Rectal smooth muscle tissue (tissue), 1 donor: ENCODE results near the gene RIPOR3.
"Not testable (repeated sequence)": the region's sequence is repeated elsewhere in the genome, so short reads cannot be mapped to it uniquely, and the experiment has no call there.

Experiments used
- H3K27ac ChIP-seq: one replicate; pipeline ENCODE4 v1.7.0; 2013; ENCODE audit warnings: low read depth, low read length, inconsistent platforms
- H3K27me3 ChIP-seq: one replicate; pipeline ENCODE4 v1.7.0; 2013; ENCODE audit warnings: low read length; ENCODE audit not compliant: control insufficient read depth, insufficient read depth
- H3K36me3 ChIP-seq: one replicate; pipeline ENCODE4 v1.7.0; 2013; ENCODE audit warnings: low read length; ENCODE audit not compliant: control insufficient read depth, insufficient read depth
- H3K4me1 ChIP-seq: one replicate; pipeline ENCODE4 v1.7.0; 2013; ENCODE audit warnings: low read length; ENCODE audit not compliant: control insufficient read depth, insufficient read depth
- H3K4me3 ChIP-seq: one replicate; pipeline ENCODE4 v1.7.0; 2013; ENCODE audit warnings: low read length
- H3K9ac ChIP-seq: one replicate; pipeline ENCODE4 v1.7.0; 2013; ENCODE audit warnings: low read length

Gene RIPOR3

GRCh38 chr20:50708845-50709635 is 17.7 kb upstream of the RIPOR3 start:
- no peaks in the 10 kb centered on the region for H3K4me1 ChIP-seq
- H3K27me3 ChIP-seq = no peaks in the 10 kb centered on the region
- H3K9ac ChIP-seq = no peak overlapping the region
- H3K27ac ChIP-seq = no peak overlapping the region
- H3K4me3 ChIP-seq = no peak overlapping the region
- no peaks in the 10 kb centered on the region for H3K36me3 ChIP-seq

DNA sequence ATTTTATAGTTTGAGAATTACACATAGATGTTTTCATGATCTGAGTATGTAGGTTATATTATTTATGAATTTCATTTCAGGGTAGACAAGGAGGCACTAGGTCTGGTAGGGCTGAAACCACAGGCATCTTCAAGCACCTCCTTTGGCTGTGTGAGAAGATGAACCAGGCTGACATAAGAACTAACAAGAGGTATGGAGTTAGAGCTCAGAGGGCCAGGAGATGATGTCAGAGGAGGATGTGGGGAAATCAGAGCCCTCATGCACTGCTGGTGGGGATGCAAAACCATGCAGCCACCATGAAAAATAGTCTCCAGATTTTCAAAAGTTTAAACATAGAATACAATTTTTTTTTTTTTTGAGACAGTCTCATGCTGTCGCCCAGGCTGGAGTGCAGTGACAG is 13.6 kb upstream of the RIPOR3 start:
- no peak overlapping the region for H3K4me3 ChIP-seq
- H3K9ac ChIP-seq = no peak overlapping the region
- no peaks in the 10 kb centered on the region for H3K4me1 ChIP-seq
- H3K36me3 ChIP-seq = no peaks in the 10 kb centered on the region
- no peaks in the 10 kb centered on the region for H3K27me3 ChIP-seq
- no peak overlapping the region for H3K27ac ChIP-seq

- no peak overlapping the region for H3K27ac ChIP-seq
- no peaks in the 10 kb centered on the region for H3K27me3 ChIP-seq
- no peak overlapping the region for H3K9ac ChIP-seq
- H3K36me3 ChIP-seq = no peaks in the 10 kb centered on the region
- H3K4me3 ChIP-seq = no peak overlapping the region
- H3K4me1 ChIP-seq = no peaks in the 10 kb centered on the region
Measured at GRCh38 chr20:50704514-50704913, 13.2 kb upstream of the RIPOR3 start.

- not testable (repeated sequence) for H3K4me1 ChIP-seq, H3K4me3 ChIP-seq, H3K9ac ChIP-seq, H3K36me3 ChIP-seq, H3K27ac ChIP-seq, H3K27me3 ChIP-seq
Measured at GRCh38 chr20:50703651-50704438, 12.5 kb upstream of the RIPOR3 start.

- Histone ChIP-seq H3K4me3 (no peak overlapping the region), H3K9ac (no peak overlapping the region), H3K27me3 (no peaks in the 10 kb centered on the region), H3K27ac (no peak overlapping the region), H3K36me3 (no peaks in the 10 kb centered on the region), H3K4me1 (no peaks in the 10 kb centered on the region)
Measured at GRCh38 chr20:50701041-50701963, 10.0 kb upstream of the RIPOR3 start.

DNA sequence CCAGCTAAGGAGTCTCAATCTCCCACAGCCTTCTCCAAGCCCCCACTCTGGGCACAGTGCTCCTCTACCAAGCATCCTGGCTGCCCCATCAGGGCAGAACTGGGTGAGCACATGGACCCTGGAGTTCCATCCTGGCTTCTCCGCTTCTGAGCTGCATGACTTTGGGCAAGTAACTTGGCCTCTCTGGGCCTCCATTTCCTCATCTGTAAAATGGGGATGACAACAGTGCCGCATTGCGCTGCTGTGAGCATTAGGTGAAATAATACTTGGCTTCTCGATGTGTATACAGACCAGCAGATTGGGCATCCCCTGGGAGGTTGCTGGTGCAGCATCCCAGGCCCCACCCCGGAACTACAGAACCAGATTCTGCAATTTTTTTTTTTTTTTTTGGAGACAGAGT is 8.3 kb upstream of the RIPOR3 start:
- no peak overlapping the region for H3K9ac ChIP-seq
- no peak overlapping the region for H3K4me3 ChIP-seq
- no peak overlapping the region for H3K27ac ChIP-seq
- H3K4me1 ChIP-seq = no peaks in the 10 kb centered on the region
- no peaks in the 10 kb centered on the region for H3K27me3 ChIP-seq
- no peaks in the 10 kb centered on the region for H3K36me3 ChIP-seq

DNA sequence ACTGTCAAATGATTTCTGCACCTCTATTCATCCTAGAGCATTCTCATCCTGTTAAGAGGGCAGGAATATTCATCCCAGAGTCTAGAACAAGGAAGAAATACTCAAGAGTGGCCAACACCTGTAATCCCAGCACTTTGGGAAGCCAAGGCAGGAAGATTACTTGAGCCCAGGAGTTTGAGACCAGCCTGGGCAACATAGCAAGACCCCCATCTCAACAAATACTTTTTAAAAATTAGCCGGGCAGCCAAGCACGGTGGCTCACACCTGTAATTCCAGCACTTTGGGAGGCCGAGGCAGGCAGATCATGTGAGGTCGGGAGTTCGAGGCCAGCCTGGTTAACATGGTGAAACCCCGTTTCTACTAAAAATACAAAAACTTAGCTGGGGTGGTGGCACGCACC is 6.9 kb upstream of the RIPOR3 start:
- H3K4me1 ChIP-seq, H3K27ac ChIP-seq, H3K9ac ChIP-seq, H3K36me3 ChIP-seq, H3K4me3 ChIP-seq, H3K27me3 ChIP-seq: not testable (repeated sequence)

- Histone ChIP-seq H3K27ac (no peak overlapping the region), H3K4me1 (no peaks in the 10 kb centered on the region), H3K4me3 (no peak overlapping the region), H3K36me3 (no peaks in the 10 kb centered on the region), H3K27me3 (peaks cover 6% of the 10 kb centered on the region), H3K9ac (no peak overlapping the region)
Measured at GRCh38 chr20:50695135-50695872, 4.0 kb upstream of the RIPOR3 start.

DNA sequence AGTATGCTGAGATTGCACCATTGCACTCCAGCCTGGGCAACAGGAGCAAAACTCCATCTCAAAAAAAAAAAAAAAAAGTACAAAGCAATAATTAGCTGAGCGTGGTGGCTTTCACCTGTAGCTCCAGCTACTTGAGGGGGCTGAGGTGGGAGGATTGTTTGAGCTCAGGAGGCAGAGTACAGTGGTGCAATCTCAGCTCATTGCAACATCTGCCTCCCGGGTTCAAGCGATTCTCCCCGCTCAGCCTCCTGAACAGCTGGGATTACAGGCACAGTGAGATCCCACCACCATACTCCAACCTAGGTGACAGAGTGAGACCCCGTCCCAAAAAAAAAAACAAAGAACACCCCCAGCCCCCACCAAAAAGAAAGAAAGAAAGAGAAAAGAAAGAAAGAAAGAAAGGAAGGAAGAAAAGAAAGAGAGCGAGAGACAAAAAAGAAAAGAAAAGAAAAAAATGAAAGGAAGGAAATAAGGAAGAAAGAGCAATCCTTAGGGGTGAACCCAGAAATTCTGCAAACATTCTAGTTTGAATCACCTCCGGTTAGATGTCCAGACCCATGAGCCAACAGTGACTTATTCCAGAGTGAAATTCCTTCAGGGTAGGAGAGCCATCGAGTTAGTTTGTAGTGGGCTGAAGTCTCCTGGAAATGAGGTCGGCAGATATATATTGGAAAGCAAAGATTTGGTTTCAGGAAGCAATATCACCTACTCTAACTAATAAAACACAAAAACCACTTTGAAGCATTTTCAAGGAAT is 3.2 kb upstream of the RIPOR3 start:
- no peaks in the 10 kb centered on the region for H3K4me1 ChIP-seq
- peaks cover 8% of the 10 kb centered on the region for H3K27me3 ChIP-seq
- no peak overlapping the region for H3K4me3 ChIP-seq
- H3K36me3 ChIP-seq = no peaks in the 10 kb centered on the region
- H3K27ac ChIP-seq = no peak overlapping the region
- no peak overlapping the region for H3K9ac ChIP-seq

DNA sequence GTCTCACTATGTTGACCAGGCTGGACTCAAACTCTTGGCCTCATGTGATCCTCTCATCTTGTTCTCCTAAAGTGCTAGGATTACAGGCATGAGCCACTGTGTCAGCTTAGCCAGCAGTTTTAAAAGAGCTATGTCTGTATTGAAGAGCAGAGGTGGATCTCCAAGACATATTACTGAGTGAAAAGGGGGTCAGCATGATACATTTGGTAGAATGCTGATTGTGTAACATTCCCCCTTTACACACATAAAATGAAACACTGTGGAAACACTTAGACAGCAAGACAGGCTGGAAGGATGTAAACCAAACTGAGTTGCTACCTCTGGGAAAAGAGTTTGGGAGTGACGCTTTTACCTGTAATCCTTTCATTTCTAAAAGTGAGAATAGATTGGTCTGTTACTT is 1.7 kb upstream of the RIPOR3 start:
- no peaks in the 10 kb centered on the region for H3K4me1 ChIP-seq
- H3K27me3 ChIP-seq = peaks cover 8% of the 10 kb centered on the region
- H3K27ac ChIP-seq = no peak overlapping the region
- no peak overlapping the region for H3K9ac ChIP-seq
- H3K4me3 ChIP-seq = no peak overlapping the region
- no peaks in the 10 kb centered on the region for H3K36me3 ChIP-seq

- H3K27ac ChIP-seq = no peak overlapping the region
- H3K27me3 ChIP-seq = peaks cover 8% of the 10 kb centered on the region
- H3K9ac ChIP-seq = no peak overlapping the region
- no peaks in the 10 kb centered on the region for H3K4me1 ChIP-seq
- H3K4me3 ChIP-seq = no peak overlapping the region
- no peaks in the 10 kb centered on the region for H3K36me3 ChIP-seq
Measured at GRCh38 chr20:50692552-50692933, 1.2 kb upstream of the RIPOR3 start.
